Kidney epithelial cell (primary cell): ENCODE data around the gene FBP2. TPM values are rescaled to one million over a fixed set of nuclear protein-coding genes. Genes with fewer than 3 reads are reported as not detected.
A peak's percentile ranks its signal among the peaks of the same experiment; 100 is the strongest.

Experiments
- DNase-seq: peaks from one replicate; pipeline ENCODE4 v3.0.0-alpha.2; 2010; ENCODE audit warnings: low read depth
- H3K27me3 ChIP-seq: 2 replicates; pipeline ENCODE4 v1.6.0; 2011; ENCODE audit warnings: low read length; ENCODE audit not compliant: control insufficient read depth, insufficient read depth
- H3K36me3 ChIP-seq: 2 replicates; pipeline ENCODE4 v1.5.1; 2011; ENCODE audit warnings: low read length; ENCODE audit not compliant: control insufficient read depth, insufficient read depth
- H3K4me3 ChIP-seq: 2 replicates; pipeline ENCODE4 v1.5.1; 2011; ENCODE audit warnings: low read depth, mild to moderate bottlenecking, control low read depth, low read length
- CTCF ChIP-seq: IDR thresholded peaks from 2 replicates; pipeline ENCODE4 v1.5.1; 2011; ENCODE audit warnings: mild to moderate bottlenecking, moderate library complexity, low read length, control low read depth, inconsistent platforms; ENCODE audit not compliant: insufficient read depth, poor library complexity, severe bottlenecking
- total RNA-seq: library from RNA; depleted of rRNA; stranded (reverse); fragments of >200 nt; gene quantifications from 2 replicates; pipeline ENCODE4 v1.2.3, GENCODE V29; 2015

FBP2 gene
- total RNA-seq, 1 donor from 2014 or later: not detected

GRCh38 chr9:94638335-94639060 lies 44.9 kb upstream of the FBP2 start:
- TF ChIP-seq CTCF: no peak
- DNase-seq: no peak
- Histone ChIP-seq H3K27me3 (peaks cover 15% of the 10 kb centered on the region), H3K36me3 (no peaks in the 10 kb centered on the region), H3K4me3 (peak overlapping the region; percentile 49)

GRCh38 chr9:94632737-94633136 lies 39.1 kb upstream of the FBP2 start:
- TF ChIP-seq CTCF: no peak
- Histone ChIP-seq H3K4me3 (no peak overlapping the region), H3K36me3 (no peaks in the 10 kb centered on the region), H3K27me3 (peaks cover 2% of the 10 kb centered on the region)
- DNase-seq: no peak

- TF ChIP-seq CTCF: no peak
- H3K27me3 ChIP-seq: peaks cover 2% of the 10 kb centered on the region
- no peaks in the 10 kb centered on the region for H3K36me3 ChIP-seq
- no peak for DNase-seq
- no peak overlapping the region for H3K4me3 ChIP-seq
These were observed 38.0 kb upstream of the FBP2 start for GRCh38 chr9:94631599-94631998.

GRCh38 chr9:94630833-94631232 lies 37.2 kb upstream of the FBP2 start:
- DNase-seq: no peak
- no peak for TF ChIP-seq CTCF
- Histone ChIP-seq H3K4me3 (no peak overlapping the region), H3K27me3 (peaks cover 2% of the 10 kb centered on the region), H3K36me3 (no peaks in the 10 kb centered on the region)

- DNase-seq: no peak
- Histone ChIP-seq H3K4me3 (no peak overlapping the region), H3K27me3 (peaks cover 2% of the 10 kb centered on the region), H3K36me3 (no peaks in the 10 kb centered on the region)
- TF ChIP-seq CTCF: no peak
These were observed 36.7 kb upstream of the FBP2 start for GRCh38 chr9:94630281-94630680.

GRCh38 chr9:94627287-94627686 lies 33.7 kb upstream of the FBP2 start:
- DNase-seq: no peak
- TF ChIP-seq CTCF: no peak
- H3K36me3 ChIP-seq: no peaks in the 10 kb centered on the region
- peaks cover 2% of the 10 kb centered on the region for H3K27me3 ChIP-seq
- no peak overlapping the region for H3K4me3 ChIP-seq
